Muscle layer of colon (tissue), 2 donors: ENCODE results near the gene RALY.

Source experiments
- H3K27ac ChIP-seq: one replicate; pipeline ENCODE4 v1.7.0; 2013; ENCODE audit warnings: low read depth, mild to moderate bottlenecking, low read length, moderate library complexity
- H3K27me3 ChIP-seq, 2 donors: one replicate each; pipeline ENCODE4 v1.7.0; 2013; ENCODE audit warnings: low read length in 2 of 2, mild to moderate bottlenecking in 2 of 2; ENCODE audit not compliant: insufficient read depth in 2 of 2, control insufficient read depth in 1 of 2
- H3K36me3 ChIP-seq: one replicate; pipeline ENCODE4 v1.7.0; 2013; ENCODE audit warnings: mild to moderate bottlenecking, low read length; ENCODE audit not compliant: insufficient read depth
- H3K4me1 ChIP-seq: one replicate; pipeline ENCODE4 v1.7.0; 2013; ENCODE audit warnings: mild to moderate bottlenecking, low read length; ENCODE audit not compliant: insufficient read depth
- H3K4me3 ChIP-seq, 2 donors: one replicate each; pipeline ENCODE4 v1.7.0; 2013; ENCODE audit warnings: low read length in 2 of 2, low read depth in 1 of 2, mild to moderate bottlenecking in 1 of 2, moderate library complexity in 1 of 2
- H3K9ac ChIP-seq: one replicate; pipeline ENCODE4 v1.7.0; 2013; ENCODE audit warnings: low read length
- H3K9me3 ChIP-seq: one replicate; pipeline ENCODE4 v1.7.0; 2013; ENCODE audit warnings: mild to moderate bottlenecking, low read length
- donor health status: abdominal sarcoma.
- donor health status: Adenocarcinoma of cecum.

Gene RALY

GRCh38 chr20:33970229-33970628, 23.5 kb upstream of the RALY start:
- Histone ChIP-seq H3K9ac (no peak overlapping the region), H3K36me3 (no peaks in the 10 kb centered on the region), H3K9me3 (no peaks in the 10 kb centered on the region), H3K4me3 (no peak overlapping the region), H3K27me3 (no peaks in the 10 kb centered on the region), H3K4me1 (peaks cover 12% of the 10 kb centered on the region), H3K27ac (no peak overlapping the region)

DNA sequence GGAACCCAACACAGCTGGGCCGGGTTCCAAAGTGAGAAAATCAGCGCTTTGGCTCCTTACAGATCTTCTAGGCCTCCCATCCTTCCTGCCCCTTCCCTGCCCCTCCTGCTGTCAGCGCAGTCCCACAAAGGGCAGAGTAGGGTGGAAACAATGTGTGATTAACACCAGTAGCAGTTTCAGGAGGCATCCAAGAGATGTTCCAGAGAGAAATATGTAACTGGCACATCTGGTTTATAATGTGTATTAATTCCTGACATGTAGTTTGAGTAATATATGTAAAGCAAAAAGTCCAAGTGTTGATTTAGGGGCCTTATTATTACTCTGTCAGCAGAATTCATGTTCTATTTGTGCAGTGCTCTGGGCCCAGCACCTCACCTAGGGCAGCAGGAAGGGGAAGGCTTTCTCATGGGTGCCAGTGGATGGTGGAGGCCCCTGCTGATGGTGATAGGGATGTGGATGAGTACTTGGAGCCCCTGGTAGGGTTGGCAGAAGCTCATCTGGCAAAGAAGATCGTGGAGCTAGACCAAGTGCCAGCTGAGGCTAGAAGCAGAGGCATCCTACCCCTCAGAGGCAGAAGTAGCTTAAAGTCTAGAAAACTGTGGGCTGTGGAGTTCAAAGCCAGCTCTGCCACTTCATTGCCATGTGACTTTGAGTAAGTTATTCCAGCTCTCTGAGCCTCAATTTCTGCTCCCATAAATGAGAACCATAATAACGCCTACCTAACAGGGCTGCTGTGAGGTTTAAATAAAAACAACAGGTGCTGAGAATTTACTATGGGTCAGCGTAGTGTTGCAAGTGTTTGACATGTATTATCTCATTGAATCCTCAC, 22.4 kb upstream of the RALY start:
- Histone ChIP-seq H3K9ac (no peak overlapping the region), H3K27me3 (no peaks in the 10 kb centered on the region), H3K4me1 (peaks cover 12% of the 10 kb centered on the region), H3K36me3 (no peaks in the 10 kb centered on the region), H3K9me3 (no peaks in the 10 kb centered on the region), H3K27ac (peak overlapping the region; percentile 55), H3K4me3 (no peak overlapping the region)

- Histone ChIP-seq H3K9ac (no peak overlapping the region), H3K4me3 (no peak overlapping the region), H3K4me1 (peaks cover under 1% of the 10 kb centered on the region), H3K9me3 (no peaks in the 10 kb centered on the region), H3K27ac (no peak overlapping the region), H3K36me3 (no peaks in the 10 kb centered on the region), H3K27me3 (no peaks in the 10 kb centered on the region)
Measured at GRCh38 chr20:33976959-33977358, 16.8 kb upstream of the RALY start.

DNA sequence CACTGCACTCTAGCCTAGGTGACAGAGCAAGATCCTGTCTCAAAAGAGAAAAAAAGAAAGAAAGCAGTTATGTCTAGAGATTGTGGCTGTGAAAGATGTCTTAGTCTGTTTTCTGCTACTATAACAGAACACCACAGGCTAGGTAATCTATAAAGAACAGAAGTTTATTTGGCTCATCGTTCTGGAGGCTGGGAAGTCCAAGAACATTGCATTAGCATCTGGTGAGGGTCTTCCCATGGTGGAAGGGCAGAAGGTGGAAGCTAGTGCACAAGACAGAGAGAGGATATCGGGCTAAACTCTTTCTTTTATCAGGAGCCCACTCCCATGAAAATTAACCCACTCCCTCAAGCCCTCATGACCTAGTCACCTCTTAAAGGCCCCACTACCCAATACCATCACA, 16.2 kb upstream of the RALY start:
- Histone ChIP-seq H3K27ac (no peak overlapping the region), H3K9ac (no peak overlapping the region), H3K4me3 (no peak overlapping the region), H3K9me3 (no peaks in the 10 kb centered on the region), H3K27me3 (no peaks in the 10 kb centered on the region), H3K36me3 (no peaks in the 10 kb centered on the region), H3K4me1 (no peaks in the 10 kb centered on the region)

GRCh38 chr20:33979094-33979493, 14.6 kb upstream of the RALY start:
- no peak overlapping the region for H3K27ac ChIP-seq
- H3K4me1 ChIP-seq, result no peaks in the 10 kb centered on the region
- no peaks in the 10 kb centered on the region for H3K36me3 ChIP-seq
- no peak overlapping the region for H3K9ac ChIP-seq
- no peak overlapping the region for H3K4me3 ChIP-seq
- H3K9me3 ChIP-seq, result no peaks in the 10 kb centered on the region
- H3K27me3 ChIP-seq, result no peaks in the 10 kb centered on the region

DNA sequence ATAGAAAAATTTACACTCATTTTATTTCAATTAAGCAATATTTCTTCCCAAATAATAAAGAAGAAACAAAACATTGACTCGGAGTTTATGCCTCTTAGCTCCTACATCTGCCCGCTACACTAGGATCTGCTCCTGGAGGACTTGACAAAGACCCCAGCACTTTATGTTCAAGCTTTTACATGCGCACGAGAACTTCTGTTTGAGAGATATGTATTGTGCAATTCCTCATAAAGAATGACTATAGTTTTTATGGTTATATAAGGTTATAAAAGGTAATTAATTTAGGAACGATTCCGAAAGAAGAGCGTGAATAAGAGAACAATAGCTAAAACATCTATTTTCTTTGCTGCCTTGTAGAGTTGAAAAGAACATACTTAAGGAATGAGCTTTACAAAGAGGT, 12.4 kb upstream of the RALY start:
- Histone ChIP-seq H3K36me3 (no peaks in the 10 kb centered on the region), H3K4me3 (no peak overlapping the region), H3K9me3 (no peaks in the 10 kb centered on the region), H3K27ac (no peak overlapping the region), H3K27me3 (no peaks in the 10 kb centered on the region), H3K9ac (no peak overlapping the region), H3K4me1 (no peaks in the 10 kb centered on the region)

- Histone ChIP-seq H3K4me1 (no peaks in the 10 kb centered on the region), H3K36me3 (no peaks in the 10 kb centered on the region), H3K27ac (no peak overlapping the region), H3K4me3 (no peak overlapping the region), H3K27me3 (no peaks in the 10 kb centered on the region), H3K9me3 (no peaks in the 10 kb centered on the region), H3K9ac (no peak overlapping the region)
Measured at GRCh38 chr20:33981964-33982363, 11.7 kb upstream of the RALY start.

DNA sequence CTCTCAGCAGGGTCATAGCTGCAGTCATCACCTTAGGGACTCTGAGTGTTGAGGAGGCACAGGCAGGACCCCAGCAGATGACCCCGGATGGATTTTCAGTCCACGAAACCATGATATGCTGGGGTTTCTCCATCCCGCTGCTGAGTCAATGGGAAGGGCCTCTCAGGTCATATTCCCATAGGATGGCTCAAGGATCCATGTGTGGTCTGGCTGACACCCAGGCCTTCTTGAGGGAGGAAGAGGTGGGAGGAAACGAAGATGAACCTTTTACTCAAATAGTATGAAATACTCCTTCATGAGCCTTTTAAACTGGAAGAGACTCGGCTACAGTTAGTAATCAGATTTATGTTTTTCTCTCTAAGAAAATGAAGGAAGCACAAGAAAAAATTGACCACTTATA, 10.3 kb upstream of the RALY start:
- Histone ChIP-seq H3K36me3 (no peaks in the 10 kb centered on the region), H3K4me3 (no peak overlapping the region), H3K27ac (no peak overlapping the region), H3K9ac (no peak overlapping the region), H3K27me3 (no peaks in the 10 kb centered on the region), H3K4me1 (no peaks in the 10 kb centered on the region), H3K9me3 (no peaks in the 10 kb centered on the region)

GRCh38 chr20:33984182-33984719, 9.5 kb upstream of the RALY start:
- Histone ChIP-seq H3K27me3 (no peaks in the 10 kb centered on the region), H3K9me3 (no peaks in the 10 kb centered on the region), H3K36me3 (no peaks in the 10 kb centered on the region), H3K4me1 (no peaks in the 10 kb centered on the region), H3K4me3 (no peak overlapping the region), H3K27ac (no peak overlapping the region), H3K9ac (no peak overlapping the region)

- Histone ChIP-seq H3K9ac (no peak overlapping the region), H3K4me3 (no peak overlapping the region), H3K27ac (no peak overlapping the region), H3K9me3 (no peaks in the 10 kb centered on the region), H3K36me3 (no peaks in the 10 kb centered on the region), H3K4me1 (no peaks in the 10 kb centered on the region), H3K27me3 (no peaks in the 10 kb centered on the region)
Measured at GRCh38 chr20:33985280-33985679, 8.4 kb upstream of the RALY start.

GRCh38 chr20:33985830-33986229, 7.9 kb upstream of the RALY start:
- Histone ChIP-seq H3K4me1 (no peaks in the 10 kb centered on the region), H3K27ac (no peak overlapping the region), H3K36me3 (no peaks in the 10 kb centered on the region), H3K9me3 (no peaks in the 10 kb centered on the region), H3K27me3 (no peaks in the 10 kb centered on the region), H3K4me3 (no peak overlapping the region), H3K9ac (no peak overlapping the region)
